GM12865 (cell line): ENCODE measurements around the gene RFT1.

Experiments used
- DNase-seq: peaks from one replicate; pipeline ENCODE4 v3.0.0; 2010; ENCODE audit warnings: low read depth
- H3K4me3 ChIP-seq: 2 replicates; pipeline ENCODE4 v1.5.1; 2011; ENCODE audit warnings: mild to moderate bottlenecking, low read depth, low read length, control low read depth
- TF ChIP-seq, protein P1 (sequence below): IDR thresholded peaks from 2 replicates; pipeline ENCODE4 v1.5.1; 2011; ENCODE audit warnings: low read length, control low read depth, low read depth, inconsistent platforms; ENCODE audit not compliant: insufficient read depth; ENCODE audit errors: missing control alignments

Gene RFT1

DNA sequence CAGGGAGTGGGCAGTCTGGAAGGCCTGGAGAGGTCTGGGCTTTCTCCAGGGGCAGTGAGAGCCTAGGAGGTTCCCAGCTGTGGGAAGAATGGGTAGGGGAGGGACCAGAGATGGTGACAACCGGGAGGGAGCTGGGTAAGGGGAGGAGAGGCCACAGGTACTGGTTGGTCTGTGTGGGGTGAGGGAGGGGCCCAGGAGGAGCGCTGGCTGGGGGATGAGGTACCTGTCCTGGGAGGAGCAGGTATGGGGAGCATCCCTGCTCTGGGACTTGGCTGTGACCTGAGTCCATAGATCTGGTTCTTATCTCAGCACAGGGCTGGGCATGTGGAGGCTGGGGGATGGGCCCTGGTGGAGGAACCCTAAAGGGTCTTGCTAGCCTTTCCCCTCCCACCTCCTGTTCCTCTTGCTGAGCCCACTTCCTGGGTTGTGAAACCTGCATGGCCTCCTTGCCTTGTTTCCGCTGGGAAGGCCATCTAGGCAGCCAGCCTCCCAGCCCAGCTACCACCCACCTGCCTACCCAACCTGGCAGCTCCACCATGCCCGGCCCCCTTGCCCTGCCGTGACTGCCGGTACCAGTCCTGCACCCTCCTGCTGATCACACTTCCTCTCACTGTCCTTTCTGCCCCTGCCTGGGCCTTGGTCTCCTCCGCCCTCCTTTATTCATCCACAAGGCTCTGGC is 41.7 kb upstream of the RFT1 start:
- no peak for DNase-seq
- peak overlapping the region; percentile 52 for H3K4me3 ChIP-seq
- TF ChIP-seq, protein P1, sequence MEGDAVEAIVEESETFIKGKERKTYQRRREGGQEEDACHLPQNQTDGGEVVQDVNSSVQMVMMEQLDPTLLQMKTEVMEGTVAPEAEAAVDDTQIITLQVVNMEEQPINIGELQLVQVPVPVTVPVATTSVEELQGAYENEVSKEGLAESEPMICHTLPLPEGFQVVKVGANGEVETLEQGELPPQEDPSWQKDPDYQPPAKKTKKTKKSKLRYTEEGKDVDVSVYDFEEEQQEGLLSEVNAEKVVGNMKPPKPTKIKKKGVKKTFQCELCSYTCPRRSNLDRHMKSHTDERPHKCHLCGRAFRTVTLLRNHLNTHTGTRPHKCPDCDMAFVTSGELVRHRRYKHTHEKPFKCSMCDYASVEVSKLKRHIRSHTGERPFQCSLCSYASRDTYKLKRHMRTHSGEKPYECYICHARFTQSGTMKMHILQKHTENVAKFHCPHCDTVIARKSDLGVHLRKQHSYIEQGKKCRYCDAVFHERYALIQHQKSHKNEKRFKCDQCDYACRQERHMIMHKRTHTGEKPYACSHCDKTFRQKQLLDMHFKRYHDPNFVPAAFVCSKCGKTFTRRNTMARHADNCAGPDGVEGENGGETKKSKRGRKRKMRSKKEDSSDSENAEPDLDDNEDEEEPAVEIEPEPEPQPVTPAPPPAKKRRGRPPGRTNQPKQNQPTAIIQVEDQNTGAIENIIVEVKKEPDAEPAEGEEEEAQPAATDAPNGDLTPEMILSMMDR, result no peak

DNA sequence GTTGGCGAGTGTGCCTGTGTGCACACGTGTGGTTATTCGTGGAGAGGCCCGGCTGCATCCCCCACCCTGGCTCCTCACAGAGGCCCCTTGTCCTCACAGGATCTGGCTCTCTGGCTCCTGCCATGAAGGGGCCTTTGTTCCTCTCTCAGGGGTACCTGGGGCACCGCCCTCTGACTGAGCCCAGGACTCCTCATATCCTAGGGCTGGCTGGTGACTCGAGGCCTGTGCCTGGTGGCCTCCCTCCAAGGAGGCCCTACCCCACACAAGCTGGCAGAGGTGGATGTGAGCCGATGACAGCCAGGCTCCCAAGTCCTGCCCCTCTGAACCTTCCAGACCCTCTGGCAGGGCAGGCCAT is 40.8 kb upstream of the RFT1 start:
- TF ChIP-seq, protein P1, result no peak
- no peak for DNase-seq
- peak overlapping the region; percentile 52 for H3K4me3 ChIP-seq

DNA sequence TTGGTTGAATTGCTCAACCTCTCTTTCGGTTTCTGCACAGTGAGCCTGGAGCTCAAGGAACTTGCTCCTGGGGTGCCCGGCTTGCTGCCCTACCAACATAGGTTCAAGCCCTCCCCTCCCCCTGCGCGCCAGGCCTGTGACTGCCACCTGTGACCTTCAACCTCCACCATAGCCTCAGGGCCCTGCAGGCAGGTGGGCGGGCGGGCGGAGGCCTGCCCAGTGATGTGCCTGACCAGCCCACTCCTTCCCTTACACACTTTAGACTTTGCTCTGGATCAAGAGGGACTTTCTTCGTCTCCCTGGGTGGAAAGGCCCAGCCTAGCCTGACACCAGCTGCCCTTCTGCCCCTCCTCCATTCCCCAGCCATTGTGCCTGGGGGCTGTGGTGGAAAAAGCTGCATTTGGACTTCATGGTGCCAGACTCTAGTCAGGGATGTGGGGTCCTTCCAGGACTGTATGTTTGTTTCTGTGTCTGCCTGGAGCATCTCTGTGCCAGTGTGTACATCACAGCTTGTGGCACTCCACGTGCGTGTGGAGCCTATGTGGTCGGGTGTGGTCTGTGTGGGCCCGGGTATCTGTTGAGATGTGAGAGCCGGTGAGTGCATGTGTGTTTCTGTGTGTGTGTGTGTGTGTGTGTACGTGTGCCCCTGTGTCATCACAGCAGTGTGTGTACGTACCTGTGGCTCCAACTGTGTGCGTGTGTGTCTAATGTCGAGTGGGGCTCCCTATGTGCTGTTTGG is 40.3 kb upstream of the RFT1 start:
- TF ChIP-seq, protein P1, result no peak
- DNase-seq, result peak; percentile 83
- peak overlapping the region; percentile 52 for H3K4me3 ChIP-seq

DNA sequence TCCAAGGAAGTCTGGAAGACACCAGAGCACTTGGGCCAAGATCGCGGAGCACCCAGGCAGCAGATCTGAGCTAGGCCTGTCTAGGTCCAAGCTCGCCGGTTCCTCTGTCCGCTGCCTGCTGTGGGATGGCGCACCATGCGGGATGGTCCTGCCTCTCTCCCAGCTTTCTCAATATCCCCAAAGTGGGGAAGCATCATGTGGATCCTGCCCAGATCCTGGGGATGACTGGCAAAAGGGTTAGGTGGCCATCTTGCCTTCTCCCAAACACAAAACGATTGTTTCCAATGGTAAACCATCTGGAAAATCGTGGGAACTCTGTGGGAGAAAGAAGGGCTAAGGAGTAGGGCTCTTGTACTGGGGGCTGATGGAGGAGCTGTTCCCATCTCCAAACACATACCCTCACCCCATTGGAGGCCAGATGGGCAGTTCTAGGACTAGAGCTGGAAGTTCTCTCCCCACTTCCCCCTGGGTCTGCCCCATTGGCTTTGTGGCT is 39.6 kb upstream of the RFT1 start:
- TF ChIP-seq, protein P1, result no peak
- peak overlapping the region; percentile 52 for H3K4me3 ChIP-seq
- DNase-seq, result no peak

DNA sequence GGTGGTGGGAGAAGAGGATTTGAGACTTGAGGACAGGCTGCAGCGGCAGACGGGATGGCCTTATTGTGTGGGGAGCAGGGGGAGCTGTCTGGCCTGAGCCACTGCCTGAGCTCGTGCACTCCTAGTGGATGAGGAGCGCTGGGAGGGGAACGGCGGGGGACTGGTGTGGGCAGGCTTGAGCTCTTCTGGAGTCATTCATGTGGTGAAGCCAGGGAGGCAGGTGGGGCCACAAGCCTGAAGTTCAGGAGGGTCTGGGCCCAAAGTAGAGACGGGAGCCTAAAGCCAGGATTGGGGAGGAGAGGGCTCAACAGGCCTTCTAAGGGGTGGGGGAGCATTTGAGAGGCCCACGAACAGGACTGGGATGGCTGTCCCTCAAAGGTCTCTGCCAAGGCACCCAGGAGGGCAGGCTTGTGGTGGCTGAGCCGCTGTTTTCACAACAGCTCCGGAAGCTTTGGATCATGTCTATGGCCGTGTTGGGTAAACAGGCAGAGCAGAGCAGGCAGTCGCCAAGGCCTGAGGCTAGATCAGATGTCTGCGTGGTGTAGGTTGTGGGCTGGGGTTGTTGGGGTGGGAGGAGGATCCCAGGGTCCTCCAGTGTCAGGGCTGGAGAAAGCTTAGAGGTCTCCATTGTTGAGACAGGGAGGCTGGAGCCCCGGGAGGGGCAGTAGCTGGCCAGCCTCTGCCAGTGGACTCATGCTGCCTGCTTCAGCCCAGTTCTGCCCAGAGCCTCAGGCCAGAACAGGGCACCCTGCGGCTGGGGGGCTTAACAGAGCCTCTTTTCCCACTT is 39.0 kb upstream of the RFT1 start:
- peak overlapping the region; percentile 52 for H3K4me3 ChIP-seq
- peak; percentile 62 for DNase-seq
- TF ChIP-seq, protein P1, result peak; percentile 4

DNA sequence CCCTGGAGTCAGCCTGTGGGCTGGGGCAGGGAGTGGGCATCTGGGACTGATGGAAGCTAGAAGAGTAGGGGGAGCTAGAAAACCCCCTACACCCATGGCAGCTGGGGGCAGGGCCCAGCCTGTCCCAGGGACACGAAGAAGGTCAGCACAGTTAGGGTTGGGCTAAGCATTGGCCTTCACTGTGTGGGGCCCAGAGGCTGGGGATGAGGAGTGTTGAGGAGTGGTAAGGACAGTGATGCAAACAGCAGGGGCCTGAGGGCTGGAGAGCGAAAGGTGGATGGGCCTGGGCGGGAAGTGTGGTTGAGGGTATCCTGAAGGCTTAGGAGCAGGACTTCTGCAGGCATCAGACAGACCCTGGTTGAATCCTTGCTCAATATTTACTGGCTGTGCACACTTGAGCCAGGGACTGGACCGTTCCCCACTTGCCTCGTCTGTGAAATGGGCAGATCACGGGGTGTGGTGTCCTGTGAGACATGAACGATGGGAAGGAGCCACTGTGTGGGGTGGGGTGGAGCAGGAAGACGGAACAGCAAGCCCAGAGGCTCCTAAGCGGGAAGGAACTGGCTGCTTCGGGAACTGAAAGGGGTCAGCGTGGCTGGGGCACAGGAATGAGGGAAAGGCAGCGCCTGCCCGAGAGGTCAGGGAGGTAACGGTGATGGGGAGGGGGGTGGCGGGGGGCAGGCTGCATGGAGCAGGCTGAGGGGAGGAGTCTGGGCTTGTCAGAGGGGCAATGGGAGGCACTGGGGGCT is 38.1 kb upstream of the RFT1 start:
- TF ChIP-seq, protein P1, result no peak
- DNase-seq, result no peak
- H3K4me3 ChIP-seq, result peak overlapping the region; percentile 52
